Neural crest cell (in vitro differentiated cells): Measurements from ENCODE around the gene SMARCD1. TPM values are rescaled to one million over a fixed set of nuclear protein-coding genes. Genes with fewer than 3 reads are reported as not detected.

Source experiments
- DNase-seq: peaks from one replicate; pipeline ENCODE4 v3.0.0; 2021; ENCODE audit warnings: low read depth, mixed read lengths, low spot score
- H3K27ac Mint-ChIP-seq: one replicate; pipeline ENCODE4 v1.8.0; 2021; ENCODE audit warnings: mild to moderate bottlenecking, mixed read lengths; ENCODE audit not compliant: unreplicated experiment
- H3K27me3 Mint-ChIP-seq: 2 replicates; pipeline ENCODE4 v1.8.0; 2021; ENCODE audit warnings: low read depth, mild to moderate bottlenecking, mixed read lengths
- H3K36me3 Mint-ChIP-seq: 2 replicates; pipeline ENCODE4 v1.8.0; 2021; ENCODE audit warnings: low read depth, mild to moderate bottlenecking, mixed read lengths
- H3K4me1 Mint-ChIP-seq: 2 replicates; pipeline ENCODE4 v1.8.0; 2021; ENCODE audit warnings: mixed read lengths
- H3K4me3 Mint-ChIP-seq: one replicate; pipeline ENCODE4 v1.8.0; 2021; ENCODE audit warnings: mild to moderate bottlenecking, mixed read lengths
- H3K9me3 Mint-ChIP-seq: 2 replicates; pipeline ENCODE4 v1.8.0; 2021; ENCODE audit warnings: mixed read lengths
- total RNA-seq: library from RNA; stranded (reverse); gene quantifications from 2 replicates; pipeline ENCODE4 v1.2.1, GENCODE V29; 2021
- TF ChIP-seq, protein P1 (sequence below): fragments of 200-600 bp; sonication (generic); conservative IDR thresholded peaks from 2 replicates; pipeline ENCODE4 v1.5.0; 2021; ENCODE audit warnings: antibody characterized with exemption, mild to moderate bottlenecking

SMARCD1 gene
- total RNA-seq, 1 donor from 2014 or later = 187 TPM

- H3K36me3 Mint-ChIP-seq = no peaks in the 10 kb centered on the region
- TF ChIP-seq, protein P1, sequence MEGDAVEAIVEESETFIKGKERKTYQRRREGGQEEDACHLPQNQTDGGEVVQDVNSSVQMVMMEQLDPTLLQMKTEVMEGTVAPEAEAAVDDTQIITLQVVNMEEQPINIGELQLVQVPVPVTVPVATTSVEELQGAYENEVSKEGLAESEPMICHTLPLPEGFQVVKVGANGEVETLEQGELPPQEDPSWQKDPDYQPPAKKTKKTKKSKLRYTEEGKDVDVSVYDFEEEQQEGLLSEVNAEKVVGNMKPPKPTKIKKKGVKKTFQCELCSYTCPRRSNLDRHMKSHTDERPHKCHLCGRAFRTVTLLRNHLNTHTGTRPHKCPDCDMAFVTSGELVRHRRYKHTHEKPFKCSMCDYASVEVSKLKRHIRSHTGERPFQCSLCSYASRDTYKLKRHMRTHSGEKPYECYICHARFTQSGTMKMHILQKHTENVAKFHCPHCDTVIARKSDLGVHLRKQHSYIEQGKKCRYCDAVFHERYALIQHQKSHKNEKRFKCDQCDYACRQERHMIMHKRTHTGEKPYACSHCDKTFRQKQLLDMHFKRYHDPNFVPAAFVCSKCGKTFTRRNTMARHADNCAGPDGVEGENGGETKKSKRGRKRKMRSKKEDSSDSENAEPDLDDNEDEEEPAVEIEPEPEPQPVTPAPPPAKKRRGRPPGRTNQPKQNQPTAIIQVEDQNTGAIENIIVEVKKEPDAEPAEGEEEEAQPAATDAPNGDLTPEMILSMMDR = no peak
- H3K9me3 Mint-ChIP-seq = no peaks in the 10 kb centered on the region
- no peak for DNase-seq
- H3K4me3 Mint-ChIP-seq = peak overlapping the region; percentile 82
- H3K4me1 Mint-ChIP-seq = peaks cover 16% of the 10 kb centered on the region
- H3K27me3 Mint-ChIP-seq = peaks cover 26% of the 10 kb centered on the region
- H3K27ac Mint-ChIP-seq = no peak overlapping the region
Observed at GRCh38 chr12:50057896-50058670, 27.1 kb upstream of the SMARCD1 start.

- H3K4me3 Mint-ChIP-seq = peak overlapping the region; percentile 82
- H3K36me3 Mint-ChIP-seq = no peaks in the 10 kb centered on the region
- TF ChIP-seq, protein P1 = no peak
- no peak overlapping the region for H3K27ac Mint-ChIP-seq
- peaks cover 16% of the 10 kb centered on the region for H3K4me1 Mint-ChIP-seq
- peaks cover 22% of the 10 kb centered on the region for H3K27me3 Mint-ChIP-seq
- no peaks in the 10 kb centered on the region for H3K9me3 Mint-ChIP-seq
- DNase-seq = no peak
Observed at GRCh38 chr12:50058743-50059312, 26.3 kb upstream of the SMARCD1 start.

- H3K4me3 Mint-ChIP-seq = peak overlapping the region; percentile 82
Observed at GRCh38 chr12:50059440-50060119, 25.6 kb upstream of the SMARCD1 start.

GRCh38 chr12:50060120-50060468, 25.0 kb upstream of the SMARCD1 start:
- no peak for DNase-seq
- H3K27me3 Mint-ChIP-seq = peaks cover 19% of the 10 kb centered on the region

More at GRCh38 chr12:50059440-50060119, 25.6 kb upstream of the SMARCD1 start:
- H3K36me3 Mint-ChIP-seq = no peaks in the 10 kb centered on the region
- H3K27ac Mint-ChIP-seq = peak overlapping the region; percentile 16
- DNase-seq = no peak
- H3K9me3 Mint-ChIP-seq = no peaks in the 10 kb centered on the region
- H3K27me3 Mint-ChIP-seq = peaks cover 19% of the 10 kb centered on the region
- H3K4me1 Mint-ChIP-seq = peaks cover 16% of the 10 kb centered on the region
- TF ChIP-seq, protein P1 = no peak

GRCh38 chr12:50061171-50061570, 24.0 kb upstream of the SMARCD1 start:
- Mint-ChIP-seq H3K27me3 (peaks cover 13% of the 10 kb centered on the region), H3K36me3 (no peaks in the 10 kb centered on the region), H3K9me3 (no peaks in the 10 kb centered on the region), H3K27ac (no peak overlapping the region), H3K4me3 (no peak overlapping the region), H3K4me1 (peaks cover 11% of the 10 kb centered on the region)
- TF ChIP-seq, protein P1 = no peak
- DNase-seq = no peak

More at GRCh38 chr12:50060120-50060468, 25.0 kb upstream of the SMARCD1 start:
- Mint-ChIP-seq H3K36me3 (no peaks in the 10 kb centered on the region), H3K4me1 (peaks cover 16% of the 10 kb centered on the region), H3K27ac (no peak overlapping the region), H3K4me3 (peak overlapping the region; percentile 82), H3K9me3 (no peaks in the 10 kb centered on the region)
- TF ChIP-seq, protein P1 = no peak
